ENCODE results near the gene MCTP1. TPM values are rescaled to one million over a fixed set of nuclear protein-coding genes. Genes with fewer than 3 reads are reported as not detected.

The MCTP1 gene
- polyA plus RNA-seq, 1 donor (not counting 4 experiments of a cell fraction or from before 2014, with no cell fraction given), result 4.9 TPM

DNA sequence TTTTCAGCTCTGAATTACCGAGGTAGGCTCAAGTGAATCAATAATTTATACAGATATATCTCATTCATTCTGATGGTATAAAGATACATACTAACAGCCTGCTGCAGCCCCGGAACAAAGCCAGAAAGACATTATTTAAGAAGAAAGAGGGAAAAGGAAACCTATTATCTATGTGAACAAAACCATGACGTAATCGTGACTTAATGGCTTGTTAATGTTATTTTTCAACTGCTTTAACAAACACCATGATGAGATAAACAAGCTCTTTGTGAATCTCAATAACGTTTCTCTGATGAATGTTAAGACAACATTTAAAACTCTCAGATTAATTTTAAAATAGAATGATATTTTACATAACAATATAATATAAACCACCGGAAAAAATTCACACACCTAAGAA, 429.4 kb downstream of the MCTP1 start:
- Histone ChIP-seq H4K20me1 (ENCODE audit: control insufficient read depth, extremely low read depth, insufficient read depth, low read length) (no peaks in the 10 kb centered on the region), H3K4me2 (ENCODE audit: control insufficient read depth, extremely low read depth, insufficient read depth, low read depth, low read length) (no peak overlapping the region), H3K9me1 (ENCODE audit: control insufficient read depth, extremely low read depth, insufficient read depth, low read length) (no peaks in the 10 kb centered on the region), H3K27me3 (ENCODE audit: control insufficient read depth, extremely low read depth, insufficient read depth, low read length) (no peaks in the 10 kb centered on the region), H3K27ac (ENCODE audit: control insufficient read depth, insufficient read depth, low read length) (no peak overlapping the region), H3K79me2 (ENCODE audit: control insufficient read depth, insufficient read depth, low read length) (no peaks in the 10 kb centered on the region), H3K4me1 (ENCODE audit: control insufficient read depth, extremely low read depth, insufficient read depth, low read length) (no peaks in the 10 kb centered on the region), H3K4me3 (ENCODE audit: control insufficient read depth in 2 of 3, extremely low read depth in 1 of 3, insufficient read depth in 2 of 3, low read depth in 1 of 3, low read length in 3 of 3) (no peak overlapping the region), H3K9me3 (ENCODE audit: control insufficient read depth, low read depth, low read length) (no peaks in the 10 kb centered on the region), H3K36me3 (ENCODE audit: control insufficient read depth in 2 of 2, extremely low read depth in 1 of 2, insufficient read depth in 2 of 2, low read length in 2 of 2) (no peaks in the 10 kb centered on the region), H3K9ac (ENCODE audit: control insufficient read depth, extremely low read depth, insufficient read depth, low read length) (no peak overlapping the region), H2AFZ (ENCODE audit: control insufficient read depth, low read length) (no peak overlapping the region)
- no peak for FAIRE-seq
- dilution Hi-C loops (cut with MboI; ENCODE audit: extremely low pct_ligation_motif_present, low sequenced_read_pairs), result no loop called here
- DNase-seq (ENCODE audit: low read depth, low spot score), result no peak
- TF ChIP-seq, protein P1, sequence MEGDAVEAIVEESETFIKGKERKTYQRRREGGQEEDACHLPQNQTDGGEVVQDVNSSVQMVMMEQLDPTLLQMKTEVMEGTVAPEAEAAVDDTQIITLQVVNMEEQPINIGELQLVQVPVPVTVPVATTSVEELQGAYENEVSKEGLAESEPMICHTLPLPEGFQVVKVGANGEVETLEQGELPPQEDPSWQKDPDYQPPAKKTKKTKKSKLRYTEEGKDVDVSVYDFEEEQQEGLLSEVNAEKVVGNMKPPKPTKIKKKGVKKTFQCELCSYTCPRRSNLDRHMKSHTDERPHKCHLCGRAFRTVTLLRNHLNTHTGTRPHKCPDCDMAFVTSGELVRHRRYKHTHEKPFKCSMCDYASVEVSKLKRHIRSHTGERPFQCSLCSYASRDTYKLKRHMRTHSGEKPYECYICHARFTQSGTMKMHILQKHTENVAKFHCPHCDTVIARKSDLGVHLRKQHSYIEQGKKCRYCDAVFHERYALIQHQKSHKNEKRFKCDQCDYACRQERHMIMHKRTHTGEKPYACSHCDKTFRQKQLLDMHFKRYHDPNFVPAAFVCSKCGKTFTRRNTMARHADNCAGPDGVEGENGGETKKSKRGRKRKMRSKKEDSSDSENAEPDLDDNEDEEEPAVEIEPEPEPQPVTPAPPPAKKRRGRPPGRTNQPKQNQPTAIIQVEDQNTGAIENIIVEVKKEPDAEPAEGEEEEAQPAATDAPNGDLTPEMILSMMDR (optimal IDR thresholded peaks at IDR 0.05 in 1 of 3, IDR thresholded peaks at IDR 0.05 in 1 of 3, conservative IDR thresholded peaks at IDR 0.05 in 1 of 3; ENCODE audit: extremely low read depth in 1 of 3, insufficient read depth in 2 of 3, low read length in 3 of 3), result no peak
- TF ChIP-seq EZH2 (IDR thresholded peaks at IDR 0.05; ENCODE audit: low read length), result no peak

DNA sequence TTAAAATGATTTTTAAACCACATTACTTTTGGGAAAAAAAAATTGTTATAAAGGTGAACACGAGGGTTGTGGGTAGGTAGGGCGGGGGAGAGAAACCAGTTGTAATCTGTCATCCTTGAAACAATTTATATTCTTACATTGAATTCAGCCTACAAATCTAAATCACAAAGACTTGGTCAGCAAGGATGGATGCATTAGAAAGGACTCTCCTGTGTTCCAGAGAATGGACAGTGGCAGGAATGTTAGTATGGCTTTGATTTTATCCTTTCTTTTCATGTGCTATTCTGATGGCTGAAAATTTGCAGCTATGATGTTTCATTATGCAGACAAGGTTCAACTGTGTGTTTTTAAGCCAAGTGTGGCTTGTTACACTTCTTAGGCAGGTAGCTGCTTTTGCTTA, 431.8 kb downstream of the MCTP1 start:
- Histone ChIP-seq H3K9me1 (ENCODE audit: control insufficient read depth, extremely low read depth, insufficient read depth, low read length) (no peaks in the 10 kb centered on the region), H3K9me3 (ENCODE audit: control insufficient read depth, low read depth, low read length) (no peaks in the 10 kb centered on the region), H3K4me2 (ENCODE audit: control insufficient read depth, extremely low read depth, insufficient read depth, low read depth, low read length) (no peak overlapping the region), H3K36me3 (ENCODE audit: control insufficient read depth in 2 of 2, extremely low read depth in 1 of 2, insufficient read depth in 2 of 2, low read length in 2 of 2) (no peaks in the 10 kb centered on the region), H4K20me1 (ENCODE audit: control insufficient read depth, extremely low read depth, insufficient read depth, low read length) (no peaks in the 10 kb centered on the region), H3K4me3 (ENCODE audit: control insufficient read depth in 2 of 3, extremely low read depth in 1 of 3, insufficient read depth in 2 of 3, low read depth in 1 of 3, low read length in 3 of 3) (no peak overlapping the region), H3K79me2 (ENCODE audit: control insufficient read depth, insufficient read depth, low read length) (no peaks in the 10 kb centered on the region), H3K27me3 (ENCODE audit: control insufficient read depth, extremely low read depth, insufficient read depth, low read length) (no peaks in the 10 kb centered on the region), H3K4me1 (ENCODE audit: control insufficient read depth, extremely low read depth, insufficient read depth, low read length) (no peaks in the 10 kb centered on the region), H3K27ac (ENCODE audit: control insufficient read depth, insufficient read depth, low read length) (no peak overlapping the region), H3K9ac (ENCODE audit: control insufficient read depth, extremely low read depth, insufficient read depth, low read length) (no peak overlapping the region), H2AFZ (ENCODE audit: control insufficient read depth, low read length) (no peak overlapping the region)
- no peak for TF ChIP-seq EZH2 (IDR thresholded peaks at IDR 0.05; ENCODE audit: low read length)
- TF ChIP-seq, protein P1 (optimal IDR thresholded peaks at IDR 0.05 in 1 of 3, IDR thresholded peaks at IDR 0.05 in 1 of 3, conservative IDR thresholded peaks at IDR 0.05 in 1 of 3; ENCODE audit: extremely low read depth in 1 of 3, insufficient read depth in 2 of 3, low read length in 3 of 3), result no peak
- dilution Hi-C loops (cut with MboI; ENCODE audit: extremely low pct_ligation_motif_present, low sequenced_read_pairs), result no loop called here
- FAIRE-seq (no peak), DNase-seq (ENCODE audit: low read depth, low spot score) (no peak)
